NCI-H510A (cell line): ENCODE results near the gene SMARCC2.
"Not testable (repeated sequence)": the region's sequence is repeated elsewhere in the genome, so short reads cannot be mapped to it uniquely, and the experiment has no call there.

Experiments
- DNase-seq: peaks from one replicate; lab custom pipeline; 2025; lab: John Stamatoyannopoulos, UW

Gene SMARCC2

GRCh38 chr12:56163533-56164344, 25.5 kb downstream of the SMARCC2 start:
- DNase-seq: no peak

- no peak for DNase-seq
Measured at GRCh38 chr12:56162468-56163290, 26.6 kb downstream of the SMARCC2 start.

GRCh38 chr12:56161690-56162351, 27.5 kb downstream of the SMARCC2 start:
- DNase-seq: no peak

GRCh38 chr12:56160894-56161689, 28.2 kb downstream of the SMARCC2 start:
- no peak for DNase-seq

GRCh38 chr12:56160193-56160763, 29.0 kb downstream of the SMARCC2 start:
- DNase-seq: no peak

GRCh38 chr12:56159482-56160192, 29.6 kb downstream of the SMARCC2 start:
- DNase-seq: no peak

- DNase-seq: peak; percentile 21
Measured at GRCh38 chr12:56158926-56159461, 30.3 kb downstream of the SMARCC2 start.

GRCh38 chr12:56158029-56158925, 31.0 kb downstream of the SMARCC2 start, which contains the start of gene MYL6:
MYL6 (plus strand) TSS chr12:56158359; CDS start chr12:56158402, 43 bp downstream.
- DNase-seq: peak; percentile 97

- peak; percentile 63 for DNase-seq
Measured at GRCh38 chr12:56157201-56158028, 31.9 kb downstream of the SMARCC2 start.

- DNase-seq: not testable (repeated sequence)
Measured at GRCh38 chr12:56156464-56157200, 32.7 kb downstream of the SMARCC2 start.

GRCh38 chr12:56155256-56155845, 33.9 kb downstream of the SMARCC2 start:
- no peak for DNase-seq

- no peak for DNase-seq
Measured at GRCh38 chr12:56154818-56155217, 34.5 kb downstream of the SMARCC2 start.

GRCh38 chr12:56154246-56154771, 35.0 kb downstream of the SMARCC2 start:
- no peak for DNase-seq

GRCh38 chr12:56153678-56154065, 35.6 kb downstream of the SMARCC2 start:
- no peak for DNase-seq

GRCh38 chr12:56152756-56153677, 36.3 kb downstream of the SMARCC2 start:
- DNase-seq: no peak
